Loucy (cell line): Measurements from ENCODE around the gene LMTK3.

Experiments used
- CTCF ChIP-seq: fragments of 200-600 bp; sonication (generic); conservative IDR thresholded peaks from 2 replicates; pipeline ENCODE4 v1.5.1; 2014; ENCODE audit warnings: mild to moderate bottlenecking, antibody characterized with exemption, low read length
- EZH2phosphoT487 ChIP-seq: fragments of 200-600 bp; IDR thresholded peaks from 2 replicates; pipeline ENCODE4 v1.6.1; 2018; ENCODE audit warnings: antibody characterized with exemption, mild to moderate bottlenecking, moderate library complexity, borderline replicate concordance

- TF ChIP-seq CTCF: no peak
- no peak for TF ChIP-seq EZH2phosphoT487
Measured at GRCh38 chr19:48448563-48448962, 63.1 kb downstream of the LMTK3 start.
